GM13977 (cell line): ENCODE results near the gene HTR6.

Source experiments
- DNase-seq: peaks from one replicate; pipeline ENCODE4 v3.0.0; 2012; ENCODE audit warnings: low spot score
- in situ Hi-C: fragments of 300-500 bp; cut with MboI; formaldehyde crosslinking; loops from one replicate; pipeline ENCODE4 v1.12.0; 2022; ENCODE audit warnings: low sequenced_read_pairs, low pct_unique_long_range_greater_than_20kb, mixed read lengths, inconsistent platforms; ENCODE audit not compliant: unreplicated experiment
- TF ChIP-seq, protein P1 (sequence below): IDR thresholded peaks from 2 replicates; pipeline ENCODE4 v1.5.1; 2012; ENCODE audit warnings: mild to moderate bottlenecking, control low read depth; ENCODE audit not compliant: insufficient read depth; ENCODE audit errors: extremely low read depth, missing control alignments

HTR6 gene

DNA sequence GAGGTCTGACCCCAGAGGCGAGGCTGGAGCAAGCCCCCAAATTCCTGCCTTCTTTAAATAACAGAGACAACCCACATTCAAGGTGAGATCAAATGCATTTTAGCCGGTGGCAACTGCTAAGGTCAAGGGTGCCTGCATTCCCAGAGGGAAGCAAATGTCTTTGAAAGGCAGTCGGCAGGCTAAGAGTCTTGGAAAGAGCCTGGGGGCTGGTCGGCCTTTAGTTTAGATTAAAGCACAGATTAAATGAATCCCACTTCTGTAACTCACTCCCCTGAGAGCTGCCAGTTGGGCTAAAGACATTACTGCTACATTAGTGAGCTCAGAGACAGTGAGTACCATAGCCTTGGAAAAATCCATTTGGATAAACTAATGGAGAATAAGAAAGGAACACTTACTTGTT is 59.2 kb downstream of the HTR6 start:
- TF ChIP-seq, protein P1, sequence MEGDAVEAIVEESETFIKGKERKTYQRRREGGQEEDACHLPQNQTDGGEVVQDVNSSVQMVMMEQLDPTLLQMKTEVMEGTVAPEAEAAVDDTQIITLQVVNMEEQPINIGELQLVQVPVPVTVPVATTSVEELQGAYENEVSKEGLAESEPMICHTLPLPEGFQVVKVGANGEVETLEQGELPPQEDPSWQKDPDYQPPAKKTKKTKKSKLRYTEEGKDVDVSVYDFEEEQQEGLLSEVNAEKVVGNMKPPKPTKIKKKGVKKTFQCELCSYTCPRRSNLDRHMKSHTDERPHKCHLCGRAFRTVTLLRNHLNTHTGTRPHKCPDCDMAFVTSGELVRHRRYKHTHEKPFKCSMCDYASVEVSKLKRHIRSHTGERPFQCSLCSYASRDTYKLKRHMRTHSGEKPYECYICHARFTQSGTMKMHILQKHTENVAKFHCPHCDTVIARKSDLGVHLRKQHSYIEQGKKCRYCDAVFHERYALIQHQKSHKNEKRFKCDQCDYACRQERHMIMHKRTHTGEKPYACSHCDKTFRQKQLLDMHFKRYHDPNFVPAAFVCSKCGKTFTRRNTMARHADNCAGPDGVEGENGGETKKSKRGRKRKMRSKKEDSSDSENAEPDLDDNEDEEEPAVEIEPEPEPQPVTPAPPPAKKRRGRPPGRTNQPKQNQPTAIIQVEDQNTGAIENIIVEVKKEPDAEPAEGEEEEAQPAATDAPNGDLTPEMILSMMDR: no peak
- DNase-seq: no peak
- in situ Hi-C loops: no loop called here

DNA sequence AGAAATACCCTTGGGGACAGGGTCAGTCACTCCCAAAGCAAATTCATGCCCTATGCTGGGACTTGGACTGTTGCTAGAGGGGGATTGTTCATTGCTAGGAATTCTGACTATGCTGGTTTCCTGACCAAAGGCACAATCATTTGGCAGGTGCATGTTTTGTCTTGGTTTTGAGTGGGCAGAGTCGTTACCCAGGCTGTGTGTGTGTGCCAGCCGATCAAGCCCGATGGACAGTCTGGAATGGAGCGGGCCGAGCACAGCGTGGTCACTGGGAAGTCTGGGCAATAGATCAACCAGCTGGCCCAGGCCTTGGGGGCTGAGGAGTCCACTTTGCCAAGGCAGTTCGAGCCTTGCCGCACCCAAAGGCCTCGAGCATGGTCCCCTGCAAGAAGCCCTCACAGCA is 60.9 kb downstream of the HTR6 start:
- in situ Hi-C loops: no loop called here
- TF ChIP-seq, protein P1: no peak
- no peak for DNase-seq

DNA sequence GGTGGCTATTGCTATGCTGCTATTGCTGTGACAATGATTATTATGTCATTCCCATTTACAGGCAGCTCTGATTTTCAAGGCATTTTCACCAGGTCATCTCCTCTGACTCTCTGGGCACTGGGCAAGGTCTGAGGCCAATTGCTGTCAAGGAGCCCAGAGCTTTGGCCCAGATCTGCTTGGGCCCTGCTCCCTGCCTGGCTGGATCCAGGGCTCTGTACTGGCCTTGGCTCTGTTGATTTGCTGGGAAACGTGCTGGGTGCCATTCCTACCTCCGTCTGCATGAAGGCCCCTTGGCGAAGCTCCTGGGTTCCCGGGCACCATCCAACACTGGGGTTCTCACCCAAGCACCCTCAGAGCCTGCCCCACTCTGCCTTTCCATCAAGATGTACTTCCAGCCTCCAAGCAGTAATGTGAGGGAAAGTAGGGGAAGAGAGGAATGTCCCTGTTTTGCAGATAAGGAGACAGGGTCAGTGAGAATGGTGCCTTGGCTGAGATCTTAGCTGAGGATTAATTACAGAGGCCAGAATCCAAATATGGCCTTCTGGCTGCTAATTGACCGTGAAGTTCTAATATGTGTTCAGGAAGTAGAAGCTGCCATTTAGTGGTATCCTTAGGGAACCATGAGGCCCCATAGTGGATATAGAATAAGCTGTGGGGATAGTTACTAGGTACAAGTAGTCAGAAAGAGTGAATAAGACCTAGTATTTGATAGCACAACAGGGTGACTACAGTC is 63.9 kb downstream of the HTR6 start:
- in situ Hi-C loops: no loop called here
- DNase-seq: no peak
- TF ChIP-seq, protein P1: no peak

DNA sequence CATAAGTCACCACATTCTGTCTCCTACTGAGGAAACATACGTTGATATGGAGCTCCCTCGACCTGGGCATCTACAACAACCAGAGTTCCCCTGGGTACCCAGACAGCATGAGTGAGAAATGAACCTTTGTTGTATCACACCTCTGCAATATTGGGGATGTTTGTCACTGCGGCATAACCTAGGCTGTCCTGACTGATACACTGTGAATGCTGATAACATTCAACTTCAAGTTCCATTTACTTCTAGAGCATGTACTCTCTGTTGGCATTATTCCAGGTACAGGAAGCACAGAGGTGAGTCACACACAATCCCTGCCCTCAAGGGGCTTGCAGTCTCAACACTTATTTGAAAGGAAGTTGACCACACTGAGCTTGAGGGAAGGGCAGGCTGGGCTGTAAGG is 65.6 kb downstream of the HTR6 start:
- in situ Hi-C loops: no loop called here

More for the DNA sequence above, 65.6 kb downstream of the HTR6 start:
- no peak for DNase-seq
- TF ChIP-seq, protein P1: no peak
